ENCODE data around the gene INHBE. TPM values are rescaled to one million over a fixed set of nuclear protein-coding genes. Genes with fewer than 3 reads are reported as not detected.

The INHBE gene
- total and polyA plus RNA-seq, 12 donors: 0.01 to 1.2 (median 0.38) TPM; not detected in 5

GRCh38 chr12:57479376-57480115 is 24.4 kb downstream of the INHBE start, which contains the start of gene ARHGAP9:
Gene ARHGAP9, minus strand, starts transcription at chr12:57479866. Its CDS starts 460 bp downstream, at chr12:57479406.
- Histone ChIP-seq H3K4me3 (peak within 1 kb of the TSS in 1 of 10 donors; percentile 68), H3K9me3 (no peaks in the 10 kb centered on the region), H3K27me3 (peaks cover 9 to 58% (median 34%) of the 10 kb centered on the region in 7 donors), H3K4me1 (peaks cover 0 to 57% (median 16%) of the 10 kb centered on the region in 9 donors), H3K27ac (peak within 1 kb of the TSS in 6 of 10 donors; percentile 12 to 95 (median 42)), H3K36me3 (peaks cover 0 to 10% (median 0%) of the 10 kb centered on the region in 9 donors)
- 67 to 71% methylated on average over 6 of the region's 6 CpGs for WGBS, 2 donors
- DNase-seq: no peak
- intact Hi-C loops (cut with DNase I): no loop called here
- peak in 1 of 8 donors; percentile 4 for ATAC-seq
- no peak for TF ChIP-seq CTCF (IDR thresholded peaks at IDR 0.05)

- Histone ChIP-seq H3K4me1 (peaks cover 0 to 38% (median 0%) of the 10 kb centered on the region in 9 donors), H3K4me3 (no peak overlapping the region), H3K27me3 (peaks cover 0 to 36% (median 12%) of the 10 kb centered on the region in 7 donors), H3K36me3 (no peaks in the 10 kb centered on the region), H3K27ac (peak overlapping the region in 1 of 10 donors; percentile 95), H3K9me3 (no peaks in the 10 kb centered on the region)
- ATAC-seq (no peak), DNase-seq (no peak)
- intact Hi-C loops (cut with DNase I): no loop called here
- 88 to 89% methylated on average over 1 of the region's 1 CpG for whole genome bisulfite sequencing, 2 donors
- no peak for TF ChIP-seq CTCF (IDR thresholded peaks at IDR 0.05)
These were observed 26.6 kb downstream of the INHBE start for GRCh38 chr12:57481671-57482070.

GRCh38 chr12:57483466-57483865 is 28.4 kb downstream of the INHBE start:
- H3K36me3 ChIP-seq: no peaks in the 10 kb centered on the region
- peaks cover 0 to 38% (median 2%) of the 10 kb centered on the region in 9 donors for H3K4me1 ChIP-seq
- no peak overlapping the region for H3K27ac ChIP-seq
- 45 to 46% methylated on average over 5 of the region's 5 CpGs for WGBS, 2 donors
- no peaks in the 10 kb centered on the region for H3K9me3 ChIP-seq
- no peak for ATAC-seq
- peaks cover 0 to 22% (median 5%) of the 10 kb centered on the region in 7 donors for H3K27me3 ChIP-seq
- intact Hi-C loops (cut with DNase I): no loop called here
- H3K4me3 ChIP-seq: no peak overlapping the region
- no peak for TF ChIP-seq CTCF (IDR thresholded peaks at IDR 0.05)
- no peak for DNase-seq

GRCh38 chr12:57485695-57486094 is 30.6 kb downstream of the INHBE start:
- no peak for DNase-seq
- peaks cover 0 to 18% (median 9%) of the 10 kb centered on the region in 9 donors for H3K36me3 ChIP-seq
- peaks cover 0 to 10% (median 0%) of the 10 kb centered on the region in 7 donors for H3K27me3 ChIP-seq
- TF ChIP-seq CTCF (IDR thresholded peaks at IDR 0.05): no peak
- ATAC-seq: no peak
- H3K27ac ChIP-seq: no peak overlapping the region
- H3K4me1 ChIP-seq: peaks cover 9 to 28% (median 13%) of the 10 kb centered on the region in 9 donors
- H3K4me3 ChIP-seq: no peak overlapping the region
- no peaks in the 10 kb centered on the region for H3K9me3 ChIP-seq
- intact Hi-C loops (cut with DNase I): no loop called here
